KMS-11 (cell line): ENCODE measurements around the gene FAF1.

Experiments used
- H2AFZ ChIP-seq: fragments of 200-600 bp; sonication (generic); 2 replicates; pipeline ENCODE4 v1.6.1; 2016; ENCODE audit warnings: antibody characterized with exemption, mixed run types, low read depth
- H3K27ac ChIP-seq: fragments of 200-600 bp; sonication (generic); 2 replicates; pipeline ENCODE4 v1.6.1; 2016; ENCODE audit warnings: mild to moderate bottlenecking, mixed run types
- H3K27me3 ChIP-seq: fragments of 200-600 bp; sonication (generic); 2 replicates; pipeline ENCODE4 v1.6.1; 2017; ENCODE audit warnings: mild to moderate bottlenecking, low read depth, mixed run types, moderate library complexity; ENCODE audit not compliant: insufficient read depth
- H3K36me3 ChIP-seq: fragments of 200-600 bp; sonication (generic); 2 replicates; pipeline ENCODE4 v1.6.1; 2017; ENCODE audit warnings: mild to moderate bottlenecking, mixed run types; ENCODE audit not compliant: insufficient read depth
- H3K4me1 ChIP-seq: fragments of 200-600 bp; sonication (generic); 2 replicates; pipeline ENCODE4 v1.6.1; 2016; ENCODE audit warnings: mild to moderate bottlenecking, low read depth, mixed run types; ENCODE audit not compliant: poor library complexity, severe bottlenecking
- H3K4me2 ChIP-seq: fragments of 200-600 bp; sonication (generic); 2 replicates; pipeline ENCODE4 v1.7.0; 2016; ENCODE audit warnings: mild to moderate bottlenecking, mixed run types
- H3K4me3 ChIP-seq: fragments of 200-600 bp; sonication (generic); IDR thresholded peaks from 2 replicates; pipeline ENCODE4 v1.6.1; 2017; ENCODE audit warnings: low read depth, low read length, mixed read lengths; ENCODE audit not compliant: insufficient read depth
- H3K79me2 ChIP-seq: fragments of 200-600 bp; sonication (generic); 2 replicates; pipeline ENCODE4 v1.6.1; 2016; ENCODE audit warnings: low read depth, mixed run types; ENCODE audit not compliant: insufficient read depth
- H3K9ac ChIP-seq: fragments of 200-600 bp; sonication (generic); 2 replicates; pipeline ENCODE4 v1.6.1; 2016; ENCODE audit warnings: mild to moderate bottlenecking, mixed run types
- H4K20me1 ChIP-seq: fragments of 200-600 bp; sonication (generic); 2 replicates; pipeline ENCODE4 v1.6.1; 2016; ENCODE audit warnings: mild to moderate bottlenecking, mixed run types; ENCODE audit not compliant: insufficient read depth
- CTCF ChIP-seq: fragments of 200-600 bp; sonication (generic); conservative IDR thresholded peaks from 2 replicates; pipeline ENCODE4 v1.6.1; 2017; ENCODE audit warnings: low read depth, mild to moderate bottlenecking, antibody characterized with exemption, low read length, moderate library complexity, mixed read lengths

Gene FAF1

GRCh38 chr1:50787266-50787665, 172.8 kb downstream of the FAF1 start:
- TF ChIP-seq CTCF: no peak
- H3K36me3 ChIP-seq: no peaks in the 10 kb centered on the region
- peaks cover 3% of the 10 kb centered on the region for H3K4me1 ChIP-seq
- H4K20me1 ChIP-seq: no peaks in the 10 kb centered on the region
- H3K27ac ChIP-seq: no peak overlapping the region
- H3K79me2 ChIP-seq: no peaks in the 10 kb centered on the region
- H3K4me2 ChIP-seq: no peak overlapping the region
- H2AFZ ChIP-seq: no peak overlapping the region
- no peak overlapping the region for H3K9ac ChIP-seq
- H3K27me3 ChIP-seq: no peaks in the 10 kb centered on the region
- no peak overlapping the region for H3K4me3 ChIP-seq

GRCh38 chr1:50783286-50783685, 176.8 kb downstream of the FAF1 start:
- H3K4me3 ChIP-seq: no peak overlapping the region
- H3K36me3 ChIP-seq: peaks cover 7% of the 10 kb centered on the region; the same call in 1 of the 2 replicates
- no peaks in the 10 kb centered on the region for H3K27me3 ChIP-seq
- H2AFZ ChIP-seq: no peak overlapping the region
- no peaks in the 10 kb centered on the region for H4K20me1 ChIP-seq
- H3K79me2 ChIP-seq: no peaks in the 10 kb centered on the region
- no peak overlapping the region for H3K4me2 ChIP-seq
- H3K9ac ChIP-seq: no peak overlapping the region
- no peak for TF ChIP-seq CTCF
- peaks cover 3% of the 10 kb centered on the region for H3K4me1 ChIP-seq
- H3K27ac ChIP-seq: no peak overlapping the region

- no peak for TF ChIP-seq CTCF
- no peaks in the 10 kb centered on the region for H4K20me1 ChIP-seq
Observed at GRCh38 chr1:50780797-50781196, 179.3 kb downstream of the FAF1 start.

DNA sequence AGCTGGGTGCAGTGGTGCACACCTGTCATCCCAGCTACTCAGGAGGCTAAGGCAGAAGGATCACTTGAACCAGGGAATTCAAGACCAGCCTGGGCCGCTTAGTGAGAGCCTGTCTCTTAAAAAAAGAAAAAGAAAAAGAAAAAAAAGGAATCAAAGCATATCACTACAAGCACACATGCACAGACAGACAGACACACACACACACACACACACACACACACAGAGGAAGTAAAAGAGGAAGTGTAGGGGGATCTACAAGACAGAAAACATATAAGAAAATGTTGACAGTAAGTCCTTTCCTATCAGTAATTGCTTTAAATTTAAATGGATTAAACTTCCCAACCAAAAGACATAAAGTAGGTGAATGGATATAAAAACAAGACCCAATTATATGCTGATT, 180.3 kb downstream of the FAF1 start:
- TF ChIP-seq CTCF: no peak
- Histone ChIP-seq H3K79me2 (no peaks in the 10 kb centered on the region), H4K20me1 (no peaks in the 10 kb centered on the region), H3K4me3 (no peak overlapping the region), H3K36me3 (peaks cover 7% of the 10 kb centered on the region; the same call in 1 of the 2 replicates), H3K27ac (no peak overlapping the region), H3K27me3 (no peaks in the 10 kb centered on the region), H3K9ac (no peak overlapping the region), H3K4me1 (peaks cover 3% of the 10 kb centered on the region), H2AFZ (no peak overlapping the region), H3K4me2 (no peak overlapping the region)

More at GRCh38 chr1:50780797-50781196, 179.3 kb downstream of the FAF1 start:
- H3K4me2 ChIP-seq: no peak overlapping the region
- no peaks in the 10 kb centered on the region for H3K79me2 ChIP-seq
- no peak overlapping the region for H2AFZ ChIP-seq
- H3K4me3 ChIP-seq: no peak overlapping the region
- H3K4me1 ChIP-seq: peaks cover 3% of the 10 kb centered on the region
- H3K9ac ChIP-seq: no peak overlapping the region
- H3K36me3 ChIP-seq: peaks cover 7% of the 10 kb centered on the region; the same call in 1 of the 2 replicates
- no peaks in the 10 kb centered on the region for H3K27me3 ChIP-seq
- H3K27ac ChIP-seq: no peak overlapping the region
